ENCODE data around the gene GPD1. TPM values are rescaled to one million over a fixed set of nuclear protein-coding genes. Genes with fewer than 3 reads are reported as not detected.

Gene GPD1
- total and polyA plus RNA-seq, 9 of the 15 experiments (the other 6 are each of a cell fraction or from before 2014, with no cell fraction given), result 0.13 to 1.00 (median 0.55) TPM

DNA sequence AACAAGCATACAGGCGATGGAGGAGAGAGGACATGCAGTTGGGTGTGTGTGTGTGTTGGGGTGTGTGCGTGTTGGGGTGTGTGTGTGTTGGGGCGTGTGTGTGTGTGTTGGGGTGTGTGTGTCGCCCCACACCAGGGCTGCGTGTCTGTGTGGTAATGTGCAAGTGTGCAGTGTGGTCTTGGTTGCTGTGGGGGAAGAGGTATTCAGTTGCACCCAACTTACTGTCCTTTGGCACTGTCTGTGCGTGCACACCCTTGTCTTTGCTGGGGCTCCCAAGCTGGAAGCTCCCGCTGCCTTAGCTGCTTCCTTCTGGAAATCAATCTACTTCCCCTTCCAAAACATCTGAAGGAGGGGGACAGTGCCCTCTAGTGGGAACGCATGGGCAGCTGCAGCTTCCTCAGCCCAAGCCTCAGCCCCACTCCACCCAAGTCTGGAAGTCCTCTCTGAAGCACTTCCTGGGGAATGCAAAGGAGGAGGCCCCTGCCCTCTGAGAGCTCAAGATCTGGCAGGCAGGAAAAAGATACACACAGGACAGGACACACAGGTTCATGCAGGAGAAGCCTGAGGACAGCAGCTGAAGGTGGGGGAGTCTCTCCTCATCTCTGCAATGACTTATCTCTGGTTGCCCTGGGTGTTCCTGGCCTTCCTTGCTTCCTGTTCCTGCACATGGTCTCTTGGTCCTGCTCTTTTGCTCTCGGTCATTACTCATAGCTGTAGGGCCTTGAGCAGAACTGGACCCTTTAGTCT lies 33.3 kb upstream of the GPD1 start (continued):
- TF ChIP-seq, protein P1, sequence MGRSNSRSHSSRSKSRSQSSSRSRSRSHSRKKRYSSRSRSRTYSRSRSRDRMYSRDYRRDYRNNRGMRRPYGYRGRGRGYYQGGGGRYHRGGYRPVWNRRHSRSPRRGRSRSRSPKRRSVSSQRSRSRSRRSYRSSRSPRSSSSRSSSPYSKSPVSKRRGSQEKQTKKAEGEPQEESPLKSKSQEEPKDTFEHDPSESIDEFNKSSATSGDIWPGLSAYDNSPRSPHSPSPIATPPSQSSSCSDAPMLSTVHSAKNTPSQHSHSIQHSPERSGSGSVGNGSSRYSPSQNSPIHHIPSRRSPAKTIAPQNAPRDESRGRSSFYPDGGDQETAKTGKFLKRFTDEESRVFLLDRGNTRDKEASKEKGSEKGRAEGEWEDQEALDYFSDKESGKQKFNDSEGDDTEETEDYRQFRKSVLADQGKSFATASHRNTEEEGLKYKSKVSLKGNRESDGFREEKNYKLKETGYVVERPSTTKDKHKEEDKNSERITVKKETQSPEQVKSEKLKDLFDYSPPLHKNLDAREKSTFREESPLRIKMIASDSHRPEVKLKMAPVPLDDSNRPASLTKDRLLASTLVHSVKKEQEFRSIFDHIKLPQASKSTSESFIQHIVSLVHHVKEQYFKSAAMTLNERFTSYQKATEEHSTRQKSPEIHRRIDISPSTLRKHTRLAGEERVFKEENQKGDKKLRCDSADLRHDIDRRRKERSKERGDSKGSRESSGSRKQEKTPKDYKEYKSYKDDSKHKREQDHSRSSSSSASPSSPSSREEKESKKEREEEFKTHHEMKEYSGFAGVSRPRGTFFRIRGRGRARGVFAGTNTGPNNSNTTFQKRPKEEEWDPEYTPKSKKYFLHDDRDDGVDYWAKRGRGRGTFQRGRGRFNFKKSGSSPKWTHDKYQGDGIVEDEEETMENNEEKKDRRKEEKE (IDR thresholded peaks at IDR 0.05; ENCODE audit: borderline replicate concordance in 1 of 2, control insufficient read depth in 1 of 2, low read depth in 2 of 2, low read length in 1 of 2), result no peak
- TF ChIP-seq BRD4 (IDR thresholded peaks at IDR 0.05) (no peak), KHSRP (IDR thresholded peaks at IDR 0.05) (no peak), SRSF9 (IDR thresholded peaks at IDR 0.05; ENCODE audit: borderline replicate concordance, low read depth, low read length) (no peak), NRF1 (conservative IDR thresholded peaks at IDR 0.05 in 1 of 2, IDR thresholded peaks at IDR 0.05 in 1 of 2) (peak; percentile 24 to 46; a peak in 1 of 4 replicates), SRSF1 (IDR thresholded peaks at IDR 0.05; ENCODE audit: low read depth, low read length) (no peak), KAT7 (CRISPR knock-in tag; IDR thresholded peaks at IDR 0.05; ENCODE audit: borderline replicate concordance) (no peak), ASH1L (IDR thresholded peaks at IDR 0.05; ENCODE audit: borderline replicate concordance, low read depth, partially characterized antibody) (no peak), MTA1 (IDR thresholded peaks at IDR 0.05; ENCODE audit: borderline replicate concordance) (no peak), CHCHD3 (CRISPR knock-in tag; IDR thresholded peaks at IDR 0.05) (no peak), ZNF133 (CRISPR knock-in tag; IDR thresholded peaks at IDR 0.05) (no peak), NFXL1 (CRISPR knock-in tag; IDR thresholded peaks at IDR 0.05) (no peak), RB1 (IDR thresholded peaks at IDR 0.05; ENCODE audit: low read depth) (no peak), BRD9 (IDR thresholded peaks at IDR 0.05; ENCODE audit: low read depth, partially characterized antibody) (no peak), CXXC5 (CRISPR knock-in tag; IDR thresholded peaks at IDR 0.05) (no peak), FOXJ3 (CRISPR knock-in tag; IDR thresholded peaks at IDR 0.05) (no peak), MAFG (tag; conservative IDR thresholded peaks at IDR 0.05) (no peak), CBX1 (IDR thresholded peaks at IDR 0.05; ENCODE audit: low read depth) (no peak), NBN (IDR thresholded peaks at IDR 0.05; ENCODE audit: low read depth) (no peak), ZNF551 (CRISPR knock-in tag; IDR thresholded peaks at IDR 0.05) (no peak)
- TF ChIP-seq, protein P2, sequence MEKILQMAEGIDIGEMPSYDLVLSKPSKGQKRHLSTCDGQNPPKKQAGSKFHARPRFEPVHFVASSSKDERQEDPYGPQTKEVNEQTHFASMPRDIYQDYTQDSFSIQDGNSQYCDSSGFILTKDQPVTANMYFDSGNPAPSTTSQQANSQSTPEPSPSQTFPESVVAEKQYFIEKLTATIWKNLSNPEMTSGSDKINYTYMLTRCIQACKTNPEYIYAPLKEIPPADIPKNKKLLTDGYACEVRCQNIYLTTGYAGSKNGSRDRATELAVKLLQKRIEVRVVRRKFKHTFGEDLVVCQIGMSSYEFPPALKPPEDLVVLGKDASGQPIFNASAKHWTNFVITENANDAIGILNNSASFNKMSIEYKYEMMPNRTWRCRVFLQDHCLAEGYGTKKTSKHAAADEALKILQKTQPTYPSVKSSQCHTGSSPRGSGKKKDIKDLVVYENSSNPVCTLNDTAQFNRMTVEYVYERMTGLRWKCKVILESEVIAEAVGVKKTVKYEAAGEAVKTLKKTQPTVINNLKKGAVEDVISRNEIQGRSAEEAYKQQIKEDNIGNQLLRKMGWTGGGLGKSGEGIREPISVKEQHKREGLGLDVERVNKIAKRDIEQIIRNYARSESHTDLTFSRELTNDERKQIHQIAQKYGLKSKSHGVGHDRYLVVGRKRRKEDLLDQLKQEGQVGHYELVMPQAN (IDR thresholded peaks at IDR 0.05; ENCODE audit: borderline replicate concordance), result peak; percentile 27; the same call in 1 of the 2 replicates
- TF ChIP-seq, protein P3, sequence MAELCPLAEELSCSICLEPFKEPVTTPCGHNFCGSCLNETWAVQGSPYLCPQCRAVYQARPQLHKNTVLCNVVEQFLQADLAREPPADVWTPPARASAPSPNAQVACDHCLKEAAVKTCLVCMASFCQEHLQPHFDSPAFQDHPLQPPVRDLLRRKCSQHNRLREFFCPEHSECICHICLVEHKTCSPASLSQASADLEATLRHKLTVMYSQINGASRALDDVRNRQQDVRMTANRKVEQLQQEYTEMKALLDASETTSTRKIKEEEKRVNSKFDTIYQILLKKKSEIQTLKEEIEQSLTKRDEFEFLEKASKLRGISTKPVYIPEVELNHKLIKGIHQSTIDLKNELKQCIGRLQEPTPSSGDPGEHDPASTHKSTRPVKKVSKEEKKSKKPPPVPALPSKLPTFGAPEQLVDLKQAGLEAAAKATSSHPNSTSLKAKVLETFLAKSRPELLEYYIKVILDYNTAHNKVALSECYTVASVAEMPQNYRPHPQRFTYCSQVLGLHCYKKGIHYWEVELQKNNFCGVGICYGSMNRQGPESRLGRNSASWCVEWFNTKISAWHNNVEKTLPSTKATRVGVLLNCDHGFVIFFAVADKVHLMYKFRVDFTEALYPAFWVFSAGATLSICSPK (IDR thresholded peaks at IDR 0.05; ENCODE audit: borderline replicate concordance), result no peak
